IMR-90 (cell line): ENCODE results near the gene EPN3. TPM values are rescaled to one million over a fixed set of nuclear protein-coding genes. Genes with fewer than 3 reads are reported as not detected.

Experiments
- ATAC-seq: fragments of 200-7000 bp; cut with Tn5 transposase; 2 replicates; pipeline ENCODE4 v1.9.1; 2020; ENCODE audit warnings: low read depth, mild to moderate bottlenecking, moderate library complexity
- BruUV-seq: library from RNA; stranded (reverse); fragments of 400-500 nt; replicated peaks from 2 replicates; lab custom pipeline; 2021; lab: Mats Ljungman, UMichigan
- CTCF ChIA-PET: fragments of 300-600 bp; formaldehyde crosslinking; extraction: SDS; loops from one replicate; lab custom pipeline; 2021; ENCODE audit warnings: antibody characterized with exemption; lab: Yijun Ruan, JAX
- POLR2A ChIA-PET: fragments of 300-600 bp; sonication (Branson Sonifier 250); formaldehyde crosslinking; loops from one replicate; lab custom pipeline; 2022; ENCODE audit warnings: antibody characterized with exemption; ENCODE audit not compliant: unreplicated experiment; lab: Charles Lee
- DNase-seq: peaks from one replicate; pipeline ENCODE4 v3.0.0; 2013
- H2AFZ ChIP-seq: replicated peaks from 2 replicates; pipeline ENCODE3; 2013; ENCODE audit warnings: low read length, mild to moderate bottlenecking; ENCODE audit not compliant: poor library complexity
- H2AK5ac ChIP-seq: 2 replicates; pipeline ENCODE4 v1.6.1; 2013; ENCODE audit warnings: low read depth, low read length, inconsistent platforms
- H2AK9ac ChIP-seq: replicated peaks from 2 replicates; pipeline ENCODE3; 2013; ENCODE audit warnings: mild to moderate bottlenecking, low read depth, low read length, moderate library complexity; ENCODE audit not compliant: poor library complexity
- H2BK120ac ChIP-seq: 2 replicates; pipeline ENCODE4 v1.6.1; 2013; ENCODE audit warnings: low read depth, low read length, inconsistent platforms
- H2BK15ac ChIP-seq: 3 replicates; pipeline ENCODE4 v1.6.1; 2013; ENCODE audit warnings: low read depth, low read length, inconsistent platforms
- H2BK20ac ChIP-seq: 2 replicates; pipeline ENCODE4 v1.6.1; 2013; ENCODE audit warnings: low read depth, mild to moderate bottlenecking, inconsistent platforms, low read length, moderate library complexity
- H2BK5ac ChIP-seq: 2 replicates; pipeline ENCODE4 v1.6.1; 2013; ENCODE audit warnings: mild to moderate bottlenecking, low read depth, low read length, inconsistent platforms; ENCODE audit not compliant: poor library complexity, severe bottlenecking
- H3K14ac ChIP-seq: replicated peaks from 2 replicates; pipeline ENCODE4 v1.6.1; 2013; ENCODE audit warnings: low read depth, low read length, inconsistent platforms
- H3K18ac ChIP-seq: 2 replicates; pipeline ENCODE4 v1.6.1; 2013; ENCODE audit warnings: low read depth, low read length, control low read depth
- H3K23ac ChIP-seq: 2 replicates; pipeline ENCODE4 v1.6.1; 2013; ENCODE audit warnings: low read depth, low read length, inconsistent platforms
- H3K27ac ChIP-seq: 2 replicates; pipeline ENCODE4 v1.5.1; 2013; ENCODE audit warnings: mild to moderate bottlenecking, control low read depth, low read length; ENCODE audit not compliant: insufficient read depth
- H3K27me3 ChIP-seq: 2 replicates; pipeline ENCODE4 v1.6.1; 2013; ENCODE audit warnings: low read length; ENCODE audit not compliant: control insufficient read depth, insufficient read depth
- H3K36me3 ChIP-seq: 2 replicates; pipeline ENCODE4 v1.6.1; 2013; ENCODE audit warnings: low read length, mixed read lengths; ENCODE audit not compliant: control insufficient read depth, insufficient read depth
- H3K4ac ChIP-seq: 2 replicates; pipeline ENCODE4 v1.6.1; 2013; ENCODE audit warnings: low read depth, low read length, inconsistent platforms
- H3K4me1 ChIP-seq: 2 replicates; pipeline ENCODE4 v1.6.1; 2013; ENCODE audit warnings: low read length, mixed read lengths; ENCODE audit not compliant: control insufficient read depth, insufficient read depth
- H3K4me2 ChIP-seq: 2 replicates; pipeline ENCODE4 v1.6.1; 2013; ENCODE audit warnings: low read depth, mild to moderate bottlenecking, control low read depth, low read length, moderate library complexity
- H3K4me3 ChIP-seq: 2 replicates; pipeline ENCODE4 v1.5.1; 2013; ENCODE audit warnings: low read depth, mild to moderate bottlenecking, control low read depth, low read length, moderate library complexity; ENCODE audit not compliant: insufficient read depth
- H3K56ac ChIP-seq: 2 replicates; pipeline ENCODE4 v1.6.1; 2013; ENCODE audit warnings: low read length, inconsistent platforms; ENCODE audit not compliant: insufficient read depth; ENCODE audit errors: extremely low read depth
- H3K79me1 ChIP-seq, 2 experiments: 2 replicates each; pipeline ENCODE4 v1.6.1; 2013; ENCODE audit warnings: low read length in 2 of 2, inconsistent platforms in 1 of 2, low read depth in 1 of 2
- H3K9ac ChIP-seq: 2 replicates; pipeline ENCODE4 v1.6.1; 2013; ENCODE audit warnings: low read depth, low read length, control low read depth
- H3K9me1 ChIP-seq: 2 replicates; pipeline ENCODE4 v1.6.1; 2013; ENCODE audit warnings: low read length, inconsistent platforms; ENCODE audit not compliant: insufficient read depth
- H3K9me3 ChIP-seq: 2 replicates; pipeline ENCODE4 v1.6.1; 2013; ENCODE audit warnings: low read length; ENCODE audit not compliant: control insufficient read depth, insufficient read depth
- H4K20me1 ChIP-seq: 2 replicates; pipeline ENCODE4 v1.6.1; 2013; ENCODE audit warnings: low read length, inconsistent platforms; ENCODE audit not compliant: insufficient read depth
- H4K5ac ChIP-seq: 2 replicates; pipeline ENCODE4 v1.6.1; 2013; ENCODE audit warnings: mild to moderate bottlenecking, low read depth, low read length, control low read depth
- H4K8ac ChIP-seq, 2 experiments: 2 replicates each; pipeline ENCODE4 v1.6.1; 2013; ENCODE audit warnings: low read depth in 2 of 2, low read length in 2 of 2, control low read depth in 1 of 2, inconsistent platforms in 1 of 2
- H4K91ac ChIP-seq: 2 replicates; pipeline ENCODE4 v1.6.1; 2013; ENCODE audit warnings: low read depth, low read length, inconsistent platforms; ENCODE audit not compliant: insufficient read depth
- BHLHE40 ChIP-seq: fragments of 150-350 bp; IDR thresholded peaks from 2 replicates; pipeline ENCODE4 v1.6.1; 2016; ENCODE audit warnings: mild to moderate bottlenecking, low read depth, low read length
- CTCF ChIP-seq: conservative IDR thresholded peaks from 2 replicates; pipeline ENCODE4 v1.5.1; 2012; ENCODE audit warnings: mild to moderate bottlenecking, low read depth, low read length, improper control_type of control experiment
- ELK1 ChIP-seq: fragments of 150-350 bp; IDR thresholded peaks from 2 replicates; pipeline ENCODE4 v1.6.1; 2016; ENCODE audit warnings: low read depth, mild to moderate bottlenecking, low read length, moderate library complexity, borderline replicate concordance
- FOS ChIP-seq: fragments of 150-350 bp; IDR thresholded peaks from 2 replicates; pipeline ENCODE4 v1.6.1; 2016; ENCODE audit warnings: low read depth, low read length
- RFX5 ChIP-seq: IDR thresholded peaks from 2 replicates; pipeline ENCODE4 v1.8.0; 2012; ENCODE audit warnings: low read depth, mild to moderate bottlenecking, low read length, moderate library complexity
- SMC3 ChIP-seq: fragments of 150-350 bp; IDR thresholded peaks from 2 replicates; pipeline ENCODE4 v1.6.1; 2016; ENCODE audit warnings: low read depth, mild to moderate bottlenecking, antibody characterized with exemption, low read length, moderate library complexity
- USF2 ChIP-seq: fragments of 150-350 bp; IDR thresholded peaks from 2 replicates; pipeline ENCODE4 v1.6.1; 2017; ENCODE audit warnings: mild to moderate bottlenecking, antibody characterized with exemption, low read length, low read depth
- WGBS, 2 experiments: methylation state at CpG; one replicate each; pipeline versions ENCODE4 v1.1.5 to v1.1.7; 2013; ENCODE audit warnings: missing lambda C conversion rate in 2 of 2; ENCODE audit not compliant: insufficient read length in 1 of 2; ENCODE audit errors: extremely low coverage in 2 of 2; 5-methylcytosine and 5-hydroxymethylcytosine counted together
- dilution Hi-C: fragments of 300-500 bp; cut with HindIII; formaldehyde crosslinking; loops from one replicate; pipeline ENCODE4 v1.14.3; 2018; ENCODE audit warnings: low sequenced_read_pairs; ENCODE audit not compliant: unreplicated experiment
- in situ Hi-C: fragments of 300-500 bp; cut with MboI; formaldehyde crosslinking; loops from 3 replicates; pipeline ENCODE4 v1.14.3; 2019; ENCODE audit warnings: low sequenced_read_pairs, inconsistent platforms, mixed read lengths
- intact Hi-C: fragments of 100-400 bp; cut with micrococcal nuclease; formaldehyde crosslinking; loops from 2 replicates; pipeline ENCODE4 v1.10.0; 2022
- polyA plus RNA-seq, 3 experiments: library from polyadenylated mRNA; depleted of rRNA; stranded (reverse); fragments of >200 nt; gene quantifications; 2 replicates each; pipeline ENCODE4 v1.2.3, GENCODE V29; 2012; ENCODE audit warnings: low replicate concordance in 1 of 3
- total RNA-seq: library from RNA; depleted of rRNA; stranded (reverse); fragments of >200 nt; gene quantifications from 2 replicates; pipeline ENCODE4 v1.2.3, GENCODE V29; 2012

EPN3 gene
- total and polyA plus RNA-seq, 2 of the 4 experiments (the other 2 are of a cell fraction) = 0.09 TPM; not detected in 1

GRCh38 chr17:50488880-50489279 lies 43.7 kb upstream of the EPN3 start:
- ChIA-PET CTCF (no interaction called here), POLR2A (no interaction called here)
- 80% methylated on average over 2 of the region's 2 CpGs; no CpG with 5 or more reads in 1 of the 2 experiments for WGBS, 2 experiments
- H3K23ac ChIP-seq = no peak overlapping the region
- H4K91ac ChIP-seq = no peak overlapping the region
- no peak overlapping the region for H3K4ac ChIP-seq
- DNase-seq (no peak), ATAC-seq (no peak)
- peaks cover 14% of the 10 kb centered on the region for H3K36me3 ChIP-seq
- H3K14ac ChIP-seq = no peak overlapping the region
- no peaks in the 10 kb centered on the region for H3K9me3 ChIP-seq
- H3K27ac ChIP-seq = no peak overlapping the region
- H3K27me3 ChIP-seq = no peaks in the 10 kb centered on the region; the same call in 1 of the 2 replicates
- no peaks in the 10 kb centered on the region for H3K4me1 ChIP-seq
- H3K56ac ChIP-seq = no peak overlapping the region
- no peak overlapping the region for H2BK20ac ChIP-seq
- no peak overlapping the region for H2BK15ac ChIP-seq
- intact Hi-C loops = no loop called here
- H2BK5ac ChIP-seq = no peak overlapping the region
- H2BK120ac ChIP-seq = no peak overlapping the region
- no peak overlapping the region for H2AK9ac ChIP-seq
- H3K9me1 ChIP-seq = no peaks in the 10 kb centered on the region
- dilution Hi-C loops = no loop called here
- H3K79me1 ChIP-seq = no peaks in the 10 kb centered on the region
- H3K4me3 ChIP-seq = no peak overlapping the region
- no peak overlapping the region for H3K18ac ChIP-seq
- no peak overlapping the region for H3K4me2 ChIP-seq
- no peaks in the 10 kb centered on the region for H4K20me1 ChIP-seq
- in situ Hi-C loops = loop anchor here (10.0 kb wide), 1 partner anchor 206 kb away; no protein-coding TSS in a partner anchor
- H4K8ac ChIP-seq = no peak overlapping the region
- H3K9ac ChIP-seq = no peak overlapping the region
- H2AK5ac ChIP-seq = no peak overlapping the region
- TF ChIP-seq SMC3 (no peak), CTCF (no peak), FOS (no peak), RFX5 (no peak), USF2 (no peak), BHLHE40 (no peak), ELK1 (no peak)
- H4K5ac ChIP-seq = no peak overlapping the region
- BruUV-seq = no TSS peak
- H2AFZ ChIP-seq = no peak overlapping the region
